HepG2 (cell line): ENCODE data around the gene EPHB4. TPM values are rescaled to one million over a fixed set of nuclear protein-coding genes. Genes with fewer than 3 reads are reported as not detected.

Experiments
- ATAC-seq: fragments of 200-7000 bp; cut with Tn5 transposase; 3 replicates; pipeline ENCODE4 v1.9.1; 2020; ENCODE audit warnings: mild to moderate bottlenecking, moderate library complexity
- BruUV-seq: library from RNA; stranded (reverse); fragments of 400-500 nt; replicated peaks from 2 replicates; lab custom pipeline; 2021; lab: Mats Ljungman, UMichigan
- CTCF ChIA-PET: fragments of 300-600 bp; formaldehyde crosslinking; extraction: SDS; loops from one replicate; lab custom pipeline; 2021; ENCODE audit warnings: low total read pairs, inconsistent platforms, low intra/inter-chr PET ratio; lab: Yijun Ruan, JAX
- POLR2A ChIA-PET: fragments of 350-600 bp; sonication (Branson Sonifier 250); formaldehyde crosslinking; loops from one replicate; lab custom pipeline; 2020; ENCODE audit warnings: antibody characterized with exemption, inconsistent platforms; lab: Yijun Ruan, JAX
- DNase-seq: peaks from one replicate; pipeline ENCODE4 v3.0.0-alpha.2; 2015; ENCODE audit warnings: low spot score
- FAIRE-seq: peaks from 3 replicates; lab custom pipeline; 2011; peaks lifted over from hg19 to GRCh38; lab: Jason Lieb, UNC
- H2AFZ ChIP-seq: one replicate; pipeline ENCODE4 v1.6.1; 2011; ENCODE audit warnings: low read length, inconsistent platforms
- H3K27ac ChIP-seq: fragments of 300-600 bp; 3 replicates; pipeline ENCODE4 v1.8.0; 2011; ENCODE audit warnings: mixed run types, mild to moderate bottlenecking, mixed read lengths, low read length, inconsistent platforms; ENCODE audit not compliant: insufficient read depth; ENCODE audit errors: extremely low read length
- H3K27me3 ChIP-seq, 2 experiments: fragments of 200-600 bp in 1 of 2; 2 replicates in 1 of 2; 3 replicates in 1 of 2; pipeline versions ENCODE4 v1.6.0 to v1.8.0; 2011; ENCODE audit warnings: low read length in 2 of 2, mild to moderate bottlenecking in 2 of 2, moderate library complexity in 2 of 2, inconsistent platforms in 1 of 2; ENCODE audit not compliant: insufficient read depth in 2 of 2, control insufficient read depth in 1 of 2
- H3K36me3 ChIP-seq, 2 experiments: fragments of 200-600 bp in 1 of 2; replicated peaks in 1 of 2; 2 replicates in 1 of 2; 3 replicates in 1 of 2; pipeline versions ENCODE4 v1.5.1 to v1.8.0; 2011; ENCODE audit warnings: low read length in 2 of 2, inconsistent platforms in 1 of 2; ENCODE audit not compliant: insufficient read depth in 2 of 2, control insufficient read depth in 1 of 2
- H3K4me1 ChIP-seq: 2 replicates; pipeline ENCODE4 v1.5.1; 2012; ENCODE audit warnings: low read length, inconsistent platforms; ENCODE audit not compliant: insufficient read depth
- H3K4me2 ChIP-seq: 2 replicates; pipeline ENCODE4 v1.6.0; 2011; ENCODE audit warnings: low read depth, low read length, inconsistent platforms
- H3K4me3 ChIP-seq, 3 experiments: fragments of 200-600 bp in 1 of 3; sonication (generic), shearing (Covaris generic) in 1 of 3; replicated peaks in 1 of 3; 2 replicates each; pipeline ENCODE4 v1.5.1; 2011 to 2016; ENCODE audit warnings: low read length in 3 of 3, inconsistent platforms in 2 of 3, low read depth in 2 of 3, mild to moderate bottlenecking in 2 of 3, control low read depth in 1 of 3, mixed read lengths in 1 of 3; ENCODE audit not compliant: insufficient read depth in 1 of 3
- H3K79me2 ChIP-seq: one replicate; pipeline ENCODE4 v1.6.1; 2011; ENCODE audit warnings: low read length, inconsistent platforms; ENCODE audit not compliant: insufficient read depth
- H3K9ac ChIP-seq: 2 replicates; pipeline ENCODE4 v1.6.0; 2011; ENCODE audit warnings: mild to moderate bottlenecking, low read depth, low read length, inconsistent platforms; ENCODE audit not compliant: insufficient read depth
- H3K9me3 ChIP-seq: 2 replicates; pipeline ENCODE4 v1.5.1; 2012; ENCODE audit warnings: mild to moderate bottlenecking, low read length
- H4K20me1 ChIP-seq: 2 replicates; pipeline ENCODE4 v1.6.0; 2011; ENCODE audit warnings: inconsistent platforms, mild to moderate bottlenecking, low read length, moderate library complexity; ENCODE audit not compliant: insufficient read depth
- BRCA1 ChIP-seq: sonication (generic); formaldehyde crosslinking; IDR thresholded peaks from 2 replicates; pipeline ENCODE4 v1.4.0; 2020; ENCODE audit warnings: missing genetic modification reagents
- DR1 ChIP-seq: sonication (generic); formaldehyde crosslinking; IDR thresholded peaks from 2 replicates; pipeline ENCODE4 v1.8.0; 2021; ENCODE audit warnings: mild to moderate bottlenecking, missing genetic modification reagents, inconsistent platforms
- FOXC1 ChIP-seq: sonication (generic); formaldehyde crosslinking; IDR thresholded peaks from 2 replicates; pipeline ENCODE4 v1.8.0; 2022; ENCODE audit warnings: mild to moderate bottlenecking, missing genetic modification reagents, borderline replicate concordance
- GATA4 ChIP-seq: sonication (generic); IDR thresholded peaks from 2 replicates; pipeline ENCODE4 v1.6.1; 2016; ENCODE audit warnings: antibody characterized with exemption, low read depth, borderline replicate concordance
- HNRNPLL ChIP-seq: fragments of 200-400 bp; formaldehyde crosslinking; IDR thresholded peaks from 2 replicates; pipeline ENCODE4 v1.6.1; 2017; ENCODE audit warnings: mild to moderate bottlenecking, low read depth, low read length; ENCODE audit not compliant: poor library complexity, severe bottlenecking
- KLF16 ChIP-seq, 2 experiments: sonication (generic) in 1 of 2; formaldehyde crosslinking in 1 of 2; IDR thresholded peaks; 2 replicates each; pipeline versions ENCODE4 v1.6.1 to v1.8.0; 2016 to 2023; ENCODE audit warnings: missing genetic modification reagents in 2 of 2, missing compliant biosample characterization in 1 of 2
- MXI1 ChIP-seq: IDR thresholded peaks from 3 replicates; pipeline ENCODE4 v1.6.1; 2012; ENCODE audit warnings: low read depth, low read length, inconsistent platforms, borderline replicate concordance
- NAIF1 ChIP-seq: sonication (generic); formaldehyde crosslinking; IDR thresholded peaks from 2 replicates; pipeline ENCODE4 v1.5.0; 2020; ENCODE audit warnings: mild to moderate bottlenecking, missing genetic modification reagents, borderline replicate concordance
- NFYB ChIP-seq: sonication (generic); formaldehyde crosslinking; IDR thresholded peaks from 2 replicates; pipeline ENCODE4 v1.4.0; 2020; ENCODE audit warnings: missing genetic modification reagents
- RCOR2 ChIP-seq: IDR thresholded peaks from 2 replicates; pipeline ENCODE4 v1.6.1; 2016; ENCODE audit warnings: missing biosample characterization, missing genetic modification reagents
- REPIN1 ChIP-seq: sonication (generic); formaldehyde crosslinking; IDR thresholded peaks from 2 replicates; pipeline ENCODE4 v1.8.0; 2022; ENCODE audit warnings: missing genetic modification reagents, low read depth, mild to moderate bottlenecking, borderline replicate concordance
- SAP130 ChIP-seq: IDR thresholded peaks from 2 replicates; pipeline ENCODE4 v1.6.1; 2016; ENCODE audit warnings: low read depth
- STAG1 ChIP-seq: sonication (generic); formaldehyde crosslinking; IDR thresholded peaks from 2 replicates; pipeline ENCODE4 v1.4.0; 2020; ENCODE audit warnings: missing genetic modification reagents
- TGIF2 ChIP-seq: IDR thresholded peaks from 2 replicates; pipeline ENCODE4 v1.6.1; 2016; ENCODE audit warnings: control low read depth, missing compliant biosample characterization
- YEATS2 ChIP-seq: sonication (generic); formaldehyde crosslinking; IDR thresholded peaks from 2 replicates; pipeline ENCODE4 v1.4.0; 2020; ENCODE audit warnings: missing genetic modification reagents, borderline replicate concordance
- ZFP37 ChIP-seq: sonication (generic); formaldehyde crosslinking; IDR thresholded peaks from 2 replicates; pipeline ENCODE4 v1.4.0; 2020; ENCODE audit warnings: missing genetic modification reagents, borderline replicate concordance
- ZNF343 ChIP-seq: sonication (generic); formaldehyde crosslinking; IDR thresholded peaks from 2 replicates; pipeline ENCODE4 v1.4.0; 2020; ENCODE audit warnings: mild to moderate bottlenecking, missing genetic modification reagents
- ZNF761 ChIP-seq: sonication (generic); formaldehyde crosslinking; conservative IDR thresholded peaks from 2 replicates; pipeline ENCODE4 v1.4.0; 2020; ENCODE audit warnings: mild to moderate bottlenecking, missing genetic modification reagents
- ZNF891 ChIP-seq: sonication (generic); formaldehyde crosslinking; IDR thresholded peaks from 2 replicates; pipeline ENCODE4 v1.5.0; 2020; ENCODE audit warnings: mild to moderate bottlenecking, missing genetic modification reagents
- ZSCAN25 ChIP-seq: sonication (generic); formaldehyde crosslinking; IDR thresholded peaks from 2 replicates; pipeline ENCODE4 v1.8.0; 2022; ENCODE audit warnings: mild to moderate bottlenecking, missing genetic modification reagents
- WGBS: methylation state at CpG from one replicate; pipeline ENCODE4 v1.1.6; 2017; ENCODE audit warnings: low lambda C conversion rate; 5-methylcytosine and 5-hydroxymethylcytosine counted together
- in situ Hi-C: cut with HindIII; loops from 2 replicates; pipeline ENCODE4 v1.10.0; 2017; ENCODE audit warnings: low pct_unique_long_range_greater_than_20kb; ENCODE audit not compliant: extremely low pct_ligation_motif_present
- intact Hi-C: fragments of 100-400 bp; cut with micrococcal nuclease; formaldehyde crosslinking; loops from one replicate; pipeline ENCODE4 v1.10.0; 2022; ENCODE audit not compliant: unreplicated experiment
- polyA plus RNA-seq, 8 experiments: library from polyadenylated mRNA; depleted of rRNA in 3 of 8; stranded (reverse) in 7 of 8; unstranded in 1 of 8; fragments of >200 nt; fragmentation: Illumina TruSeq in 4 of 8; extraction: Trizol in 4 of 8; gene quantifications; 2 replicates each; pipeline versions ENCODE4 v1.2.1 to v1.2.3, GENCODE V29; 2011 to 2016; ENCODE audit warnings: low read depth in 4 of 8, missing spikeins in 1 of 8, mixed read lengths in 1 of 8; ENCODE audit not compliant: insufficient read depth in 1 of 8
- total RNA-seq, 5 experiments: library from RNA; depleted of rRNA; stranded (reverse); fragments of >200 nt; fragmentation: Illumina TruSeq; extraction: Trizol; gene quantifications; 2 replicates each; pipeline ENCODE4 v1.2.3, GENCODE V29; 2016; ENCODE audit warnings: low read depth in 1 of 5
- TF ChIP-seq, protein P1 (sequence below): sonication (generic); formaldehyde crosslinking; IDR thresholded peaks from 2 replicates; pipeline ENCODE4 v1.8.1; 2023; ENCODE audit warnings: mild to moderate bottlenecking, missing genetic modification reagents
- TF ChIP-seq, protein P2 (sequence below): sonication (generic); formaldehyde crosslinking; IDR thresholded peaks from 2 replicates; pipeline ENCODE4 v1.5.1; 2020; ENCODE audit warnings: mild to moderate bottlenecking, moderate library complexity, missing genetic modification reagents

EPHB4 gene
- total and polyA plus RNA-seq, 2 of the 13 experiments (the other 11 are each of a cell fraction or from before 2014, with no cell fraction given): 61.4 to 69.6 TPM

DNA sequence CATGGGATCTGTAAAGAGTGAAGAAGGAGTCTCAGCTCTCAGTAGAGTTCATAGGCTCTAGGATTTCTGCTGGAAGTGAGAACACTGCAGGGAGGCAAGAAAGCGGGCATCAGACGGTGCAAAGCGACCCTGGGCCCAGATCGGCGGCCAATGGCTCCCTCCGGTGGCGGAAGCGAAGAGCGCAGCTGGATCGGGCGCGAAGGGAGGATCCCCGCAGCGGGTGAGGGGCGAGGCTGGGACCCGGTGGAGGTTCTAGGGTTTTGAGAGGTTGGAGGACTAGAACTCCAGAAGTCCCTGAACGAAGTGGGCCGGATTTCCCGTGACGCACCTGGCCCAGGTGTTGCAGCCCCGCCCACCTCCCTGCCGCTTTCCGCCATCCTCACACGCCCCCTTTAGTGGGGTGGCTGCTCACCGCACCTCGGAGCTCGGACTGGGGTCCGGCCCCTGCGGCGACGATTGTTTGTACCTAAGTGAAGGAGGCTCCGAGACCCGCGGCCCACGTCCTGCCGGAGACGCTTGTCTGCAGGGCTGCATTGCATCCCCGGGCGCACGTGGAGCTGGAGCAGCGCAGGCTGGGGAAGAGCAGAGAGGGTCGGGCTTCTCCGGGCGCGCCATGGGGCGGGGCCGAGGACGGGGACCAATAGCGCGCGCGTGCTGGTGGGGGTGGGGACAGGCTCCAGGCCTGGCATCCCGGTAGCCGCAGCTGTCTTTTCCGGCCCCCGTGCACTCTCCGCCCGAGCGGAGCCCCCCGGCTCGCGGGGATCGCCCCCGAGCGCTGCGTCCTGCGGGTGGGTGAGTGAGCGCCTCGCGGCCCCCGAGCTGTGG is 24.9 kb upstream of the EPHB4 start, which contains the start of gene SLC12A9:
SLC12A9 (plus strand) TSS at position 666 of the 825 bp plus-strand sequence. CDS start 1,485 bp downstream, outside the sequence.
- H3K4me2 ChIP-seq: peak within 1 kb of the TSS; percentile 98
- H3K27me3 ChIP-seq: no peaks in the 10 kb centered on the region; a peak in 1 of 5 replicates
- FAIRE-seq (peak; percentile 51), ATAC-seq (peak; percentile 99), DNase-seq (peak; percentile 73)
- BruUV-seq: no TSS peak
- H3K79me2 ChIP-seq: no peaks in the 10 kb centered on the region
- WGBS: 1% methylated on average over 14 of the region's 71 CpGs
- in situ Hi-C loops (loop anchor here (10.0 kb wide), 2 partner anchors 57 to 147 kb away; partner anchors contain the start of gene POP7), intact Hi-C loops (loop anchor here (1.0 kb wide), 1 partner anchor 53 kb away; no protein-coding TSS in a partner anchor)
- no peaks in the 10 kb centered on the region for H3K9me3 ChIP-seq
- H4K20me1 ChIP-seq: no peaks in the 10 kb centered on the region
- peak within 1 kb of the TSS; percentile 62 to 87 (median 85) for H3K4me3 ChIP-seq
- no peak within 1 kb of the TSS for H3K27ac ChIP-seq
- H3K36me3 ChIP-seq: no peaks in the 10 kb centered on the region
- H3K4me1 ChIP-seq: peaks cover 23% of the 10 kb centered on the region
- H2AFZ ChIP-seq: peak within 1 kb of the TSS; percentile 42
- ChIA-PET POLR2A (interaction anchor here (0.5 to 4.8 kb wide), 16 partner anchors 16 to 471 kb away, joined by 3 to 66 read pairs (median 6); partner anchors contain the start of genes EPHB4, MOGAT3, POP7 and SRRT), CTCF (interaction anchor here (1.1 to 2.6 kb wide), 5 partner anchors 15 to 146 kb away, joined by 3 to 61 read pairs (median 5); partner anchors contain the start of gene POP7)
- peak within 1 kb of the TSS; percentile 69 for H3K9ac ChIP-seq
- TF ChIP-seq, protein P1, sequence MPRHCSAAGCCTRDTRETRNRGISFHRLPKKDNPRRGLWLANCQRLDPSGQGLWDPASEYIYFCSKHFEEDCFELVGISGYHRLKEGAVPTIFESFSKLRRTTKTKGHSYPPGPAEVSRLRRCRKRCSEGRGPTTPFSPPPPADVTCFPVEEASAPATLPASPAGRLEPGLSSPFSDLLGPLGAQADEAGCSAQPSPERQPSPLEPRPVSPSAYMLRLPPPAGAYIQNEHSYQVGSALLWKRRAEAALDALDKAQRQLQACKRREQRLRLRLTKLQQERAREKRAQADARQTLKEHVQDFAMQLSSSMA (CRISPR knock-in tag): no peak
- TF ChIP-seq DR1 (CRISPR knock-in tag) (peak; percentile 48; the same call in 1 of the 2 replicates), ZNF761 (CRISPR knock-in tag) (peak; percentile 39; the same call in 1 of the 2 replicates), ZFP37 (peak; percentile 49; the same call in 1 of the 2 replicates), BRCA1 (CRISPR knock-in tag) (peak; percentile 56; the same call in 1 of the 2 replicates), STAG1 (CRISPR knock-in tag) (peak; percentile 99), ZNF343 (CRISPR knock-in tag) (0 out of 2 replicates have a peak, but pooled peaks have one; percentile 31), MXI1 (peak; percentile 98), ZNF891 (CRISPR knock-in tag) (0 out of 2 replicates have a peak, but pooled peaks have one; percentile 13), ZSCAN25 (CRISPR knock-in tag) (peak; percentile 80), YEATS2 (CRISPR knock-in tag) (peak; percentile 26; the same call in 1 of the 2 replicates), GATA4 (no peak), FOXC1 (CRISPR knock-in tag) (peak; percentile 58; the same call in 1 of the 2 replicates), NFYB (CRISPR knock-in tag) (peak; percentile 73), REPIN1 (CRISPR knock-in tag) (peak; percentile 66; the same call in 1 of the 2 replicates), NAIF1 (0 out of 2 replicates have a peak, but pooled peaks have one; percentile 32), SAP130 (CRISPR knock-in tag) (peak; percentile 97), HNRNPLL (peak; percentile 78), KLF16 (CRISPR knock-in tag; IDR thresholded peaks at IDR 0.05) (peak in 1 of 2 experiments; percentile 70; a peak in 2 of 4 replicates), RCOR2 (CRISPR knock-in tag) (no peak; the same call in 1 of the 2 replicates), TGIF2 (peak; percentile 82; the same call in 1 of the 2 replicates)
- TF ChIP-seq, protein P2, sequence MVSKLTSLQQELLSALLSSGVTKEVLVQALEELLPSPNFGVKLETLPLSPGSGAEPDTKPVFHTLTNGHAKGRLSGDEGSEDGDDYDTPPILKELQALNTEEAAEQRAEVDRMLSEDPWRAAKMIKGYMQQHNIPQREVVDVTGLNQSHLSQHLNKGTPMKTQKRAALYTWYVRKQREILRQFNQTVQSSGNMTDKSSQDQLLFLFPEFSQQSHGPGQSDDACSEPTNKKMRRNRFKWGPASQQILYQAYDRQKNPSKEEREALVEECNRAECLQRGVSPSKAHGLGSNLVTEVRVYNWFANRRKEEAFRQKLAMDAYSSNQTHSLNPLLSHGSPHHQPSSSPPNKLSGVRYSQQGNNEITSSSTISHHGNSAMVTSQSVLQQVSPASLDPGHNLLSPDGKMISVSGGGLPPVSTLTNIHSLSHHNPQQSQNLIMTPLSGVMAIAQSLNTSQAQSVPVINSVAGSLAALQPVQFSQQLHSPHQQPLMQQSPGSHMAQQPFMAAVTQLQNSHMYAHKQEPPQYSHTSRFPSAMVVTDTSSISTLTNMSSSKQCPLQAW (CRISPR knock-in tag): peak; percentile 78
